Anterior cingulate cortex (tissue), 58 donors: ENCODE measurements around the gene PDPR.
A peak's percentile ranks its signal among the peaks of the same experiment; 100 is the strongest.
"Not testable (repeated sequence)": the region's sequence is repeated elsewhere in the genome, so short reads cannot be mapped to it uniquely, and the experiment has no call there.

ENCODE experiments used
- DNase-seq, 58 donors: peaks; one replicate each; lab custom pipeline; 2025; lab: John Stamatoyannopoulos, UW

The PDPR gene

GRCh38 chr16:70126226-70126625, 12.1 kb downstream of the PDPR start:
- not testable (repeated sequence) for DNase-seq

- not testable (repeated sequence) for DNase-seq
Observed at GRCh38 chr16:70127706-70128105, 13.6 kb downstream of the PDPR start.

GRCh38 chr16:70128844-70129243, 14.7 kb downstream of the PDPR start:
- DNase-seq, result not testable (repeated sequence)

- not testable (repeated sequence) for DNase-seq
Observed at GRCh38 chr16:70135796-70136195, 21.7 kb downstream of the PDPR start.

- DNase-seq, result not testable (repeated sequence)
Observed at GRCh38 chr16:70136595-70136994, 22.5 kb downstream of the PDPR start.

- DNase-seq, result not testable (repeated sequence)
Observed at GRCh38 chr16:70142739-70143138, 28.6 kb downstream of the PDPR start.

- DNase-seq, result not testable (repeated sequence)
Observed at GRCh38 chr16:70143231-70143895, 29.2 kb downstream of the PDPR start.

- DNase-seq, result not testable (repeated sequence)
Observed at GRCh38 chr16:70147853-70148252, 33.7 kb downstream of the PDPR start.

- peak in 1 of 58 donors; percentile 26 for DNase-seq
Observed at GRCh38 chr16:70148453-70148852, 34.3 kb downstream of the PDPR start.

- not testable (repeated sequence) for DNase-seq
Observed at GRCh38 chr16:70149296-70149695, 35.2 kb downstream of the PDPR start.

GRCh38 chr16:70151391-70151790, 37.3 kb downstream of the PDPR start:
- no peak for DNase-seq

GRCh38 chr16:70151941-70152509, 37.9 kb downstream of the PDPR start:
- no peak for DNase-seq

GRCh38 chr16:70152578-70153302, 38.6 kb downstream of the PDPR start:
- no peak for DNase-seq

- DNase-seq, result not testable (repeated sequence)
Observed at GRCh38 chr16:70154736-70155135, 40.6 kb downstream of the PDPR start.

- no peak for DNase-seq
Observed at GRCh38 chr16:70156207-70156978, 42.3 kb downstream of the PDPR start.

- no peak for DNase-seq
Observed at GRCh38 chr16:70157105-70157476, 43.0 kb downstream of the PDPR start.

- no peak for DNase-seq
Observed at GRCh38 chr16:70157477-70158260, 43.5 kb downstream of the PDPR start.

GRCh38 chr16:70158261-70158939, 44.3 kb downstream of the PDPR start:
- DNase-seq, result no peak
